Fibroblast of pulmonary artery (primary cell): ENCODE data around the gene CHN2.

Experiments used
- DNase-seq: peaks from one replicate; pipeline ENCODE4 v3.0.0-alpha.2; 2010; ENCODE audit warnings: low read depth
- H3K4me3 ChIP-seq: replicated peaks from 2 replicates; pipeline ENCODE4 v1.5.1; 2011; ENCODE audit warnings: low read depth, mild to moderate bottlenecking, control low read depth, low read length, moderate library complexity
- CTCF ChIP-seq: IDR thresholded peaks from 2 replicates; pipeline ENCODE4 v1.5.1; 2011; ENCODE audit warnings: mild to moderate bottlenecking, control low read depth, low read length, inconsistent platforms; ENCODE audit errors: missing control alignments

Gene CHN2

GRCh38 chr7:29287366-29287765, 92.8 kb downstream of the CHN2 start:
- no peak for TF ChIP-seq CTCF
- no peak overlapping the region for H3K4me3 ChIP-seq
- peak; percentile 89 for DNase-seq

GRCh38 chr7:29288181-29289091, 93.9 kb downstream of the CHN2 start:
- no peak for TF ChIP-seq CTCF
- no peak overlapping the region for H3K4me3 ChIP-seq
- DNase-seq: no peak

GRCh38 chr7:29289156-29290021, 94.8 kb downstream of the CHN2 start:
- H3K4me3 ChIP-seq: no peak overlapping the region
- peak; percentile 58 for DNase-seq
- TF ChIP-seq CTCF: no peak

- TF ChIP-seq CTCF: no peak
- no peak overlapping the region for H3K4me3 ChIP-seq
- no peak for DNase-seq
Measured at GRCh38 chr7:29290829-29291228, 96.3 kb downstream of the CHN2 start.

GRCh38 chr7:29291723-29292618, 97.4 kb downstream of the CHN2 start:
- no peak overlapping the region for H3K4me3 ChIP-seq
- no peak for TF ChIP-seq CTCF
- no peak for DNase-seq

GRCh38 chr7:29292886-29293658, 98.5 kb downstream of the CHN2 start:
- DNase-seq: no peak
- no peak for TF ChIP-seq CTCF
- no peak overlapping the region for H3K4me3 ChIP-seq
